OCI-LY3 (cell line): ENCODE measurements around the gene EXOC4.

Experiments
- H2AFZ ChIP-seq: fragments of 200-600, 300-600 bp; shearing (Covaris generic); 2 replicates; pipeline ENCODE4 v1.6.0; 2014; ENCODE audit warnings: antibody characterized with exemption, low read depth, low read length
- H3K27ac ChIP-seq: fragments of 200-600, 300-600 bp; sonication (generic); 2 replicates; pipeline ENCODE4 v1.5.1; 2014; ENCODE audit warnings: mild to moderate bottlenecking, low read length, moderate library complexity, mixed read lengths
- H3K27me3 ChIP-seq: fragments of 200-600, 300-600 bp; sonication (generic); 2 replicates; pipeline ENCODE4 v1.6.1; 2014; ENCODE audit warnings: low read depth, low read length, mixed read lengths
- H3K36me3 ChIP-seq: fragments of 200-600, 300-600 bp; sonication (generic); replicated peaks from 2 replicates; pipeline ENCODE3; 2014; ENCODE audit warnings: low read depth, low read length, mixed read lengths
- H3K4me1 ChIP-seq: fragments of 300-600, 200-600 bp; sonication (generic); 2 replicates; pipeline ENCODE4 v1.6.1; 2014; ENCODE audit warnings: low read length, mixed read lengths
- H3K4me2 ChIP-seq: fragments of 200-600, 300-600 bp; sonication (generic); 2 replicates; pipeline ENCODE4 v1.6.1; 2014; ENCODE audit warnings: low read length, mixed read lengths
- H3K4me3 ChIP-seq: fragments of 300-600, 200-600 bp; sonication (generic); 2 replicates; pipeline ENCODE4 v1.5.1; 2014; ENCODE audit warnings: antibody characterized with exemption, mild to moderate bottlenecking, low read length, moderate library complexity
- H3K79me2 ChIP-seq: fragments of 300-600, 200-600 bp; shearing (Covaris generic); 2 replicates; pipeline ENCODE4 v1.6.1; 2014; ENCODE audit warnings: mild to moderate bottlenecking, low read length, mixed read lengths
- H3K9ac ChIP-seq: fragments of 300-600, 200-600 bp; shearing (Covaris generic); 2 replicates; pipeline ENCODE4 v1.6.0; 2014; ENCODE audit warnings: mild to moderate bottlenecking, low read length, moderate library complexity
- H3K9me3 ChIP-seq: fragments of 200-600, 300-600 bp; shearing (Covaris generic); 2 replicates; pipeline ENCODE4 v1.6.1; 2014; ENCODE audit warnings: low read length, mixed read lengths; ENCODE audit not compliant: insufficient read depth
- H4K20me1 ChIP-seq: fragments of 200-600, 300-600 bp; sonication (generic); 2 replicates; pipeline ENCODE4 v1.6.1; 2016; ENCODE audit warnings: low read length, mixed read lengths; ENCODE audit not compliant: insufficient read depth
- CTCF ChIP-seq: fragments of 200-600, 300-600 bp; sonication (generic); IDR thresholded peaks from 2 replicates; pipeline ENCODE4 v1.5.1; 2014; ENCODE audit warnings: antibody characterized with exemption, low read length, low read depth
- EZH2phosphoT487 ChIP-seq: fragments of 200-600 bp; shearing (Covaris generic); IDR thresholded peaks from 2 replicates; pipeline ENCODE4 v1.6.1; 2018; ENCODE audit warnings: antibody characterized with exemption, mixed run types, low read depth

Gene EXOC4

GRCh38 chr7:134041477-134041876, 788.6 kb downstream of the EXOC4 start:
- H4K20me1 ChIP-seq = no peaks in the 10 kb centered on the region
- H3K9me3 ChIP-seq = no peaks in the 10 kb centered on the region
- H3K27ac ChIP-seq = no peak overlapping the region
- no peaks in the 10 kb centered on the region for H3K27me3 ChIP-seq
- no peak overlapping the region for H3K9ac ChIP-seq
- H3K4me2 ChIP-seq = no peak overlapping the region
- H3K79me2 ChIP-seq = no peaks in the 10 kb centered on the region
- no peak overlapping the region for H2AFZ ChIP-seq
- peaks cover 11% of the 10 kb centered on the region for H3K4me1 ChIP-seq
- H3K4me3 ChIP-seq = no peak overlapping the region
- no peak for TF ChIP-seq CTCF
- no peak for TF ChIP-seq EZH2phosphoT487
- H3K36me3 ChIP-seq = no peaks in the 10 kb centered on the region

GRCh38 chr7:134042307-134042706, 789.4 kb downstream of the EXOC4 start:
- H3K9me3 ChIP-seq = no peaks in the 10 kb centered on the region
- TF ChIP-seq CTCF (no peak), EZH2phosphoT487 (no peak)
- no peaks in the 10 kb centered on the region for H4K20me1 ChIP-seq
- no peak overlapping the region for H3K4me2 ChIP-seq
- H3K36me3 ChIP-seq = no peaks in the 10 kb centered on the region
- H3K79me2 ChIP-seq = no peaks in the 10 kb centered on the region
- H2AFZ ChIP-seq = no peak overlapping the region
- no peak overlapping the region for H3K27ac ChIP-seq
- H3K9ac ChIP-seq = no peak overlapping the region
- no peaks in the 10 kb centered on the region for H3K27me3 ChIP-seq
- peaks cover 11% of the 10 kb centered on the region for H3K4me1 ChIP-seq
- no peak overlapping the region for H3K4me3 ChIP-seq

- Histone ChIP-seq H3K9me3 (no peaks in the 10 kb centered on the region), H3K9ac (no peak overlapping the region), H3K4me2 (no peak overlapping the region), H3K27ac (no peak overlapping the region), H3K79me2 (no peaks in the 10 kb centered on the region), H2AFZ (no peak overlapping the region), H3K4me3 (no peak overlapping the region), H4K20me1 (no peaks in the 10 kb centered on the region), H3K4me1 (peaks cover 11% of the 10 kb centered on the region), H3K27me3 (no peaks in the 10 kb centered on the region), H3K36me3 (no peaks in the 10 kb centered on the region)
- TF ChIP-seq EZH2phosphoT487 = no peak
- no peak for TF ChIP-seq CTCF
These were observed 791.8 kb downstream of the EXOC4 start for GRCh38 chr7:134044682-134045081.

- peak overlapping the region; percentile 31 for H3K4me2 ChIP-seq
- no peaks in the 10 kb centered on the region for H4K20me1 ChIP-seq
- peaks cover 12% of the 10 kb centered on the region for H3K4me1 ChIP-seq
- no peak overlapping the region for H3K9ac ChIP-seq
- no peaks in the 10 kb centered on the region for H3K9me3 ChIP-seq
- no peaks in the 10 kb centered on the region for H3K36me3 ChIP-seq
- no peak for TF ChIP-seq CTCF
- no peak for TF ChIP-seq EZH2phosphoT487
- H3K27me3 ChIP-seq = no peaks in the 10 kb centered on the region
- no peak overlapping the region for H3K27ac ChIP-seq
- H2AFZ ChIP-seq = no peak overlapping the region
- no peak overlapping the region for H3K4me3 ChIP-seq
- H3K79me2 ChIP-seq = no peaks in the 10 kb centered on the region
These were observed 792.8 kb downstream of the EXOC4 start for GRCh38 chr7:134045716-134046115.
